ENCODE measurements around the gene ASPG.

DNA sequence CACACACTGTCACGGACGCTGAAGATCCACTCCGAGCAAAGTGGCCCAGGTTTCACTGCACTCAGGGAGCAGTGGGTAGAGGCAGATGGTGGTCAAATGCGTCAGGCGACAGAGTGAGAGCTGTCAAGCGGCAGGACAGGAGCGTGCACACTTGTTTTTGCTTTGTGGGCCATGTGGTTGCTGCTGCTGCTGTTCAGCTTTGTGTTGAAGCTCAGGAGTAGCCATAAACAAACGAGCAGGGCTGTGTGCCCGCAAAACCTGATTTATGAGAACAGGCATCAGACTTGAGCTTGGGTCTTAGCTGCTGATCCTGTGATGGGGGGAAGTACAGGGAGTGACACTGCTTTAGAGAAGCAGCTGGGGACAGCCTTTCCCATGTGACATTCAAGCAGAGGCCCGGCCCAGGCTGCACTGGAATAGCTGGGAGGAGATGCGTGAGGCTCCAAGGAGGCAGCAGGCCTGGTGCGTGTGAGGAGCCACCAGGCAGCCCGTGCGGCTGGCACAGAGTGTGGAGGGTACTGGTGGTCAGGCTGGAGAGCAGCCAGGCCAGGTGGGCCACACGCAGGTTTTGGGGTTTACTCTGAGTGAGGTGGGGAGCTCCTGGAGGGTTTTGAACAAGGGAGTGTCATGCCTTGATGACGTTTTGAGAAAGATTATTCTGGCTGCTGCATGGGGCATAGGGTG is 31.1 kb upstream of the ASPG start:
- TF ChIP-seq, protein P1, sequence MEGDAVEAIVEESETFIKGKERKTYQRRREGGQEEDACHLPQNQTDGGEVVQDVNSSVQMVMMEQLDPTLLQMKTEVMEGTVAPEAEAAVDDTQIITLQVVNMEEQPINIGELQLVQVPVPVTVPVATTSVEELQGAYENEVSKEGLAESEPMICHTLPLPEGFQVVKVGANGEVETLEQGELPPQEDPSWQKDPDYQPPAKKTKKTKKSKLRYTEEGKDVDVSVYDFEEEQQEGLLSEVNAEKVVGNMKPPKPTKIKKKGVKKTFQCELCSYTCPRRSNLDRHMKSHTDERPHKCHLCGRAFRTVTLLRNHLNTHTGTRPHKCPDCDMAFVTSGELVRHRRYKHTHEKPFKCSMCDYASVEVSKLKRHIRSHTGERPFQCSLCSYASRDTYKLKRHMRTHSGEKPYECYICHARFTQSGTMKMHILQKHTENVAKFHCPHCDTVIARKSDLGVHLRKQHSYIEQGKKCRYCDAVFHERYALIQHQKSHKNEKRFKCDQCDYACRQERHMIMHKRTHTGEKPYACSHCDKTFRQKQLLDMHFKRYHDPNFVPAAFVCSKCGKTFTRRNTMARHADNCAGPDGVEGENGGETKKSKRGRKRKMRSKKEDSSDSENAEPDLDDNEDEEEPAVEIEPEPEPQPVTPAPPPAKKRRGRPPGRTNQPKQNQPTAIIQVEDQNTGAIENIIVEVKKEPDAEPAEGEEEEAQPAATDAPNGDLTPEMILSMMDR (IDR thresholded peaks at IDR 0.05; ENCODE audit: low read depth, low read length, poor library complexity, severe bottlenecking) = no peak
- no peak for TF ChIP-seq EZH2phosphoT487 (IDR thresholded peaks at IDR 0.05; ENCODE audit: borderline replicate concordance, low read length)

All from DOHH2 (cell line).